Upper lobe of left lung (tissue), 6 donors: Measurements from ENCODE around the gene PHPT1. TPM values are rescaled to one million over a fixed set of nuclear protein-coding genes. Genes with fewer than 3 reads are reported as not detected.

ENCODE experiments used
- ATAC-seq, 2 donors: fragments of 200-7000 bp; cut with Tn5 transposase; one replicate each; pipeline ENCODE4 v1.9.1; 2022; ENCODE audit warnings: mild to moderate bottlenecking in 2 of 2, moderate library complexity in 2 of 2; ENCODE audit not compliant: low FRiP score in 2 of 2
- DNase-seq, 2 donors: peaks; one replicate each; pipeline ENCODE4 v3.0.0-alpha.2; 2019 to 2020
- H3K27ac ChIP-seq, 4 donors: fragments of 200-600 bp; sonication (generic); one replicate each; pipeline ENCODE4 v1.5.1; 2016 to 2019
- H3K27me3 ChIP-seq, 4 donors: fragments of 200-600 bp; sonication (generic); one replicate each; pipeline ENCODE4 v1.5.1; 2017 to 2019
- H3K36me3 ChIP-seq, 4 donors: fragments of 200-600 bp; sonication (generic); one replicate each; pipeline ENCODE4 v1.5.1; 2016 to 2019
- H3K4me1 ChIP-seq, 4 donors: fragments of 200-600 bp; sonication (generic); one replicate each; pipeline ENCODE4 v1.5.1; 2018 to 2019
- H3K4me3 ChIP-seq, 4 donors: fragments of 200-600 bp; sonication (generic); one replicate each; pipeline ENCODE4 v1.5.1; 2017 to 2019; ENCODE audit warnings: mild to moderate bottlenecking in 2 of 4, moderate library complexity in 1 of 4
- H3K9me3 ChIP-seq, 4 donors: fragments of 200-600 bp; sonication (generic); one replicate each; pipeline ENCODE4 v1.5.1; 2018 to 2019
- CTCF ChIP-seq, 6 experiments: fragments of 450-650 bp in 4 of 6; fragments of 200-600 bp in 2 of 6; sonication (generic) in 2 of 6; IDR thresholded peaks; one replicate each; pipeline ENCODE4 v1.5.1; 2016 to 2019; ENCODE audit warnings: antibody characterized with exemption in 6 of 6
- EP300 ChIP-seq, 4 donors: sonication (generic); formaldehyde crosslinking; IDR thresholded peaks; one replicate each; pipeline ENCODE4 v1.5.1; 2017; ENCODE audit warnings: antibody characterized with exemption in 4 of 4, control low read depth in 2 of 4
- POLR2A ChIP-seq, 4 donors: fragments of 450-650 bp; IDR thresholded peaks; one replicate each; pipeline ENCODE4 v1.5.1; 2016 to 2017; ENCODE audit warnings: antibody characterized with exemption in 4 of 4, mild to moderate bottlenecking in 2 of 4
- POLR2AphosphoS5 ChIP-seq, 2 donors: sonication (generic); formaldehyde crosslinking; IDR thresholded peaks; one replicate each; pipeline ENCODE4 v1.5.1; 2017; ENCODE audit warnings: antibody characterized with exemption in 2 of 2
- WGBS, 2 donors: methylation state at CpG; one replicate each; pipeline ENCODE4 v1.1.5; 2017 to 2018; 5-methylcytosine and 5-hydroxymethylcytosine counted together
- total RNA-seq, 6 donors: library from RNA; depleted of rRNA in 4 of 6; stranded (reverse); fragments of >200 nt in 4 of 6; gene quantifications; one replicate each; pipeline versions ENCODE4 v1.1.0 to v1.2.1, GENCODE V29; 2016 to 2021
- donor health status: DM: no; HTN: no; CAD: no; lungs with moderate emphysema.
- donor health status: DM: no; HTN: yes; CAD: no; lungs with severe emphysema.

The PHPT1 gene
- total RNA-seq, 6 donors from 2014 or later = 51.3 to 135 (median 64.1) TPM

GRCh38 chr9:136855461-136856078 lies 6.4 kb downstream of the PHPT1 start:
- Histone ChIP-seq H3K4me3 (no peak overlapping the region), H3K36me3 (peaks cover 0 to 16% (median 7%) of the 10 kb centered on the region in 4 donors), H3K4me1 (peaks cover 2 to 23% (median 10%) of the 10 kb centered on the region in 4 donors), H3K9me3 (no peaks in the 10 kb centered on the region), H3K27ac (no peak overlapping the region), H3K27me3 (no peaks in the 10 kb centered on the region)
- TF ChIP-seq EP300 (IDR thresholded peaks at IDR 0.05) (no peak), POLR2AphosphoS5 (IDR thresholded peaks at IDR 0.05) (no peak), CTCF (IDR thresholded peaks at IDR 0.05) (no peak), POLR2A (IDR thresholded peaks at IDR 0.05) (no peak)
- no peak for ATAC-seq
- DNase-seq = peak in 1 of 2 donors; percentile 83
- 79% methylated on average over 23 of the region's 26 CpGs; no CpG with 5 or more reads in 1 of the 2 donors for WGBS, 2 donors

- ATAC-seq = no peak
- Histone ChIP-seq H3K4me1 (peaks cover 0 to 19% (median 7%) of the 10 kb centered on the region in 4 donors), H3K27me3 (no peaks in the 10 kb centered on the region), H3K27ac (no peak overlapping the region), H3K9me3 (no peaks in the 10 kb centered on the region), H3K4me3 (no peak overlapping the region), H3K36me3 (peaks cover 0 to 16% (median 7%) of the 10 kb centered on the region in 4 donors)
- WGBS, 2 donors = 58 to 74% methylated on average over 8 to 15 of the region's 15 CpGs
- peak in 1 of 2 donors; percentile 81 for DNase-seq
- TF ChIP-seq POLR2A (IDR thresholded peaks at IDR 0.05) (no peak), EP300 (IDR thresholded peaks at IDR 0.05) (no peak), POLR2AphosphoS5 (IDR thresholded peaks at IDR 0.05) (no peak), CTCF (IDR thresholded peaks at IDR 0.05) (no peak)
These were observed 6.9 kb downstream of the PHPT1 start for GRCh38 chr9:136856079-136856476.

GRCh38 chr9:136856541-136857141 lies 7.4 kb downstream of the PHPT1 start:
- H3K9me3 ChIP-seq = no peaks in the 10 kb centered on the region
- peaks cover 0 to 19% (median 7%) of the 10 kb centered on the region in 4 donors for H3K4me1 ChIP-seq
- TF ChIP-seq CTCF (IDR thresholded peaks at IDR 0.05) (no peak), POLR2A (IDR thresholded peaks at IDR 0.05) (no peak), EP300 (IDR thresholded peaks at IDR 0.05) (no peak), POLR2AphosphoS5 (IDR thresholded peaks at IDR 0.05) (no peak)
- H3K36me3 ChIP-seq = peaks cover 2 to 16% (median 11%) of the 10 kb centered on the region in 4 donors
- ATAC-seq = no peak
- peak in 1 of 2 donors; percentile 71 for DNase-seq
- no peak overlapping the region for H3K27ac ChIP-seq
- WGBS, 2 donors = 78 to 100% methylated on average over 2 to 13 of the region's 14 CpGs
- H3K27me3 ChIP-seq = no peaks in the 10 kb centered on the region
- no peak overlapping the region for H3K4me3 ChIP-seq

DNA sequence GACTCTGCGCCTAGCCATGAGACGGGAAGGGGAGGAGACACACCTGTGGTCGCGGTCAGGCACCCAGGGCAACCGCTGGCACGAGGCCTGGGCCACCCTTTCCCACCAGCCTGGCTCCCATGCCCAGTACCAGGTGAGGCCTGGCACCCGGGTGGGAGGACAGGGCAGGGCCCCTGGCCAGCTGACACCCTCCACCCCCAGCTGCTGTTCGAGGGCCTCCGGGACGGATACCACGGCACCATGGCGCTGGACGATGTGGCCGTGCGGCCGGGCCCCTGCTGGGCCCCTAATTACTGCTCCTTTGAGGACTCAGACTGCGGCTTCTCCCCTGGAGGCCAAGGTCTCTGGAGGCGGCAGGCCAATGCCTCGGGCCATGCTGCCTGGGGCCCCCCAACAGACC lies 8.0 kb downstream of the PHPT1 start:
- DNase-seq (peak in 1 of 2 donors; percentile 84), ATAC-seq (no peak)
- H3K27ac ChIP-seq = no peak overlapping the region
- no peaks in the 10 kb centered on the region for H3K27me3 ChIP-seq
- peaks cover 2 to 22% (median 16%) of the 10 kb centered on the region in 4 donors for H3K36me3 ChIP-seq
- peaks cover 0 to 19% (median 7%) of the 10 kb centered on the region in 4 donors for H3K4me1 ChIP-seq
- WGBS, 2 donors = 83 to 91% methylated on average over 2 to 19 of the region's 19 CpGs
- TF ChIP-seq POLR2A (IDR thresholded peaks at IDR 0.05) = no peak
- TF ChIP-seq CTCF (IDR thresholded peaks at IDR 0.05) = no peak
- TF ChIP-seq POLR2AphosphoS5 (IDR thresholded peaks at IDR 0.05) = no peak
- TF ChIP-seq EP300 (IDR thresholded peaks at IDR 0.05) = no peak
- H3K4me3 ChIP-seq = no peak overlapping the region
- H3K9me3 ChIP-seq = no peaks in the 10 kb centered on the region
